GM12878 (cell line): ENCODE data around the gene CCDC194.

Experiments used
- ATF3 ChIP-seq: IDR thresholded peaks from 2 replicates; pipeline ENCODE4 v1.6.1; 2011; ENCODE audit warnings: low read depth, mild to moderate bottlenecking, low read length, moderate library complexity, borderline replicate concordance; ENCODE audit errors: extremely low read depth
- HDAC2 ChIP-seq: fragments of 200-600 bp; sonication (generic); IDR thresholded peaks from 2 replicates; pipeline ENCODE4 v1.6.1; 2017
- POLR2A ChIP-seq: IDR thresholded peaks from 2 replicates; pipeline ENCODE4 v1.6.1; 2011; ENCODE audit warnings: low read depth, mild to moderate bottlenecking, low read length
- POLR2AphosphoS5 ChIP-seq: IDR thresholded peaks from 2 replicates; pipeline ENCODE4 v1.6.1; 2011; ENCODE audit warnings: mild to moderate bottlenecking, low read length, inconsistent platforms
- RBBP5 ChIP-seq: fragments of 200-600 bp; sonication (generic); conservative IDR thresholded peaks from 2 replicates; pipeline ENCODE4 v1.6.1; 2016
- ZNF207 ChIP-seq: fragments of 450-650 bp; IDR thresholded peaks from 2 replicates; pipeline ENCODE4 v1.6.1; 2014; ENCODE audit warnings: antibody characterized with exemption, mild to moderate bottlenecking, borderline replicate concordance

- TF ChIP-seq POLR2A (peak; percentile 67), ATF3 (no peak), RBBP5 (no peak), ZNF207 (no peak), POLR2AphosphoS5 (no peak), HDAC2 (no peak)
Measured at GRCh38 chr19:17419621-17420474, 25.9 kb upstream of the CCDC194 start, which contains the start of gene MVB12A.
